ENCODE measurements around the gene ECD. TPM values are rescaled to one million over a fixed set of nuclear protein-coding genes. Genes with fewer than 3 reads are reported as not detected.

Gene ECD
- total RNA-seq, 2 experiments from 2014 or later, result 50.5 to 57.7 TPM

DNA sequence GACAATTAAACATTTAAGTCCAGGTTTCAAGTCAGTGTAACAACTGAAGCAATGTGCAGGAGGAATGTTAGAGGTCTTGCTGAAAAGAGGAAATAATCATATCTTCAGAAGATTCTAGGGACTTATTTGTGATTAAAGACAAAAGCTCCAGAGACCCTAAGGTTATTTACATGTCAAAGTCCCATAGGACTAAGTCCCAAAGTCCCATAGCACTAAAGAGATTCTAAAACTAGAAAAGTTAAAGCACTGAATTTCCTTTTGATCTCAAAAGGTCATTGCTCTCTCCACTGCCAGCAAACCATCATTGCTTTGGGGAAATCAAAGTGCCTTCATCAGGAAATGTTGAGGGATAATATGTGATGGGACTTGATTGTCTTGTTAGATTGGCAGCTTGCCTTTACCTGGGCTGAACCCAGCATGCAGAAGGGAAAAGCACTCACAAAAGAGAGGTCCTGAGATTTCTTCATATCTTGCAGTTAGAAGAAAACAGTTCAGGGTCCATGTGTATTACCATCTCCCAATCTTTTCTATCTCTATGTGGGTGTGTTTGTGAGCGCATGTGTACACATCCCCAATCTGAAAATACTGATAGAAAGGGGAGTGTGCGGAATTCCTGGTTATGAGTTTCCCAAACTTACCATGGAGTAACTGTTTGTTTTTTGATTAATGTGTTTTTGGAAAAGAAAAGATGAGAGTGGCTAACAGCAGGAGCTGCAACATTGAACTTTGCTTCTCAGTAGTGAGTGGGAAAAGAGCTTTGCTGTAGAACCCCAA, 35.7 kb downstream of the ECD start:
- ChIA-PET CTCF (interaction anchor here (1.0 kb wide), 1 partner anchor 35 kb away, joined by 3 read pairs; the partner anchor contains the start of gene P4HA1), POLR2A (interaction anchor here (0.6 kb wide), 1 partner anchor 70 kb away, joined by 4 read pairs; no protein-coding TSS in a partner anchor)
- ATAC-seq (ENCODE audit: poor library complexity) (no peak), DNase-seq (no peak)
- H3K36me3 Mint-ChIP-seq (ENCODE audit: low read depth), result peaks cover 84% of the 10 kb centered on the region
- H3K9me3 Mint-ChIP-seq, result no peaks in the 10 kb centered on the region
- H3K27me3 ChIP-seq (ENCODE audit: control insufficient read depth in 1 of 2, insufficient read depth in 2 of 2, low read length in 2 of 2), result no peaks in the 10 kb centered on the region
- peaks cover 77% of the 10 kb centered on the region for H3K36me3 ChIP-seq (ENCODE audit: insufficient read depth, low read length)
- H3K4me1 ChIP-seq (ENCODE audit: insufficient read depth, low read length), result no peaks in the 10 kb centered on the region
- intact Hi-C loops (cut with DNase I, micrococcal nuclease), result no loop called here
- no peaks in the 10 kb centered on the region for H3K27me3 Mint-ChIP-seq
- no peak overlapping the region for H3K4me3 Mint-ChIP-seq
- no peak overlapping the region for H3K27ac ChIP-seq (ENCODE audit: low read depth in 1 of 2, low read length in 2 of 2)
- no peak for TF ChIP-seq CTCF (IDR thresholded peaks at IDR 0.05)
- no peak overlapping the region for H3K27ac Mint-ChIP-seq
- H3K4me3 ChIP-seq (ENCODE audit: low read length), result no peak overlapping the region
- H3K4me1 Mint-ChIP-seq (ENCODE audit: low read depth), result no peaks in the 10 kb centered on the region
- no peaks in the 10 kb centered on the region for H3K9me3 ChIP-seq (ENCODE audit: control insufficient read depth in 1 of 2, insufficient read depth in 1 of 2, low read length in 2 of 2)

DNA sequence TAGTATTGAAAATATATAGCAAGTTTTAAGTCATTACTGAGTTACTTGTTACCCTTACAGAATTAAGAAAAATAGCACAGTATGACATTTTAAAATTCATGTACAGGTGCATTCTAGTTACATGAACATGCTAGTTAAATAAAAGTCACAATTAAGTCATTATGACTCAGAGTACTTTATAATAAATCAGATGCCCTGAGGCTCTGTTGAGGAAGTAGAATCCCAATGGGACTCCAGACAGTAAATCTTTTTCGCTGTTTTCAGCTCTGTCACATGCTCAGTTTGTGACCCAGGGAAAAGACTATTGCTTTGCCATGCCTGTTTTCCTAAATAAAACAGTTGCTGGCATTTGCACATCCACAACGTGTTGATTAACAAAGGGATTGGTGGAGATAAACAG, 36.5 kb downstream of the ECD start:
- no peak for DNase-seq
- H3K4me3 ChIP-seq (ENCODE audit: low read length), result no peak overlapping the region
- H3K36me3 ChIP-seq (ENCODE audit: insufficient read depth, low read length), result peaks cover 73% of the 10 kb centered on the region
- H3K9me3 ChIP-seq (ENCODE audit: control insufficient read depth in 1 of 2, insufficient read depth in 1 of 2, low read length in 2 of 2), result no peaks in the 10 kb centered on the region
- Mint-ChIP-seq H3K27me3 (no peaks in the 10 kb centered on the region), H3K27ac (no peak overlapping the region), H3K36me3 (ENCODE audit: low read depth) (peaks cover 84% of the 10 kb centered on the region), H3K4me1 (ENCODE audit: low read depth) (no peaks in the 10 kb centered on the region), H3K4me3 (no peak overlapping the region), H3K9me3 (no peaks in the 10 kb centered on the region)
- POLR2A ChIA-PET, result no interaction called here
- no peaks in the 10 kb centered on the region for H3K4me1 ChIP-seq (ENCODE audit: insufficient read depth, low read length)
- no peaks in the 10 kb centered on the region for H3K27me3 ChIP-seq (ENCODE audit: control insufficient read depth in 1 of 2, insufficient read depth in 2 of 2, low read length in 2 of 2)
- no peak overlapping the region for H3K27ac ChIP-seq (ENCODE audit: low read depth in 1 of 2, low read length in 2 of 2)
- ATAC-seq (ENCODE audit: poor library complexity), result no peak
- TF ChIP-seq CTCF (IDR thresholded peaks at IDR 0.05), result no peak
- CTCF ChIA-PET, result no interaction called here
- intact Hi-C loops (cut with DNase I, micrococcal nuclease), result no loop called here

GRCh38 chr10:73126343-73126742, 41.5 kb downstream of the ECD start:
- no peak overlapping the region for H3K27ac Mint-ChIP-seq
- Histone ChIP-seq H3K27ac (ENCODE audit: low read depth in 1 of 2, low read length in 2 of 2) (no peak overlapping the region), H3K36me3 (ENCODE audit: insufficient read depth, low read length) (peaks cover 44% of the 10 kb centered on the region), H3K4me3 (ENCODE audit: low read length) (no peak overlapping the region), H3K27me3 (ENCODE audit: control insufficient read depth in 1 of 2, insufficient read depth in 2 of 2, low read length in 2 of 2) (no peaks in the 10 kb centered on the region), H3K4me1 (ENCODE audit: insufficient read depth, low read length) (no peaks in the 10 kb centered on the region), H3K9me3 (ENCODE audit: control insufficient read depth in 1 of 2, insufficient read depth in 1 of 2, low read length in 2 of 2) (no peaks in the 10 kb centered on the region)
- no peaks in the 10 kb centered on the region for H3K9me3 Mint-ChIP-seq
- DNase-seq (no peak), ATAC-seq (ENCODE audit: poor library complexity) (no peak)
- H3K4me1 Mint-ChIP-seq (ENCODE audit: low read depth), result no peaks in the 10 kb centered on the region
- peaks cover 71% of the 10 kb centered on the region for H3K36me3 Mint-ChIP-seq (ENCODE audit: low read depth)
- intact Hi-C loops (cut with DNase I, micrococcal nuclease), result no loop called here
- ChIA-PET POLR2A (no interaction called here), CTCF (no interaction called here)
- TF ChIP-seq CTCF (IDR thresholded peaks at IDR 0.05), result no peak
- no peaks in the 10 kb centered on the region for H3K27me3 Mint-ChIP-seq
- no peak overlapping the region for H3K4me3 Mint-ChIP-seq
